SK-N-SH treated with all-trans-retinoic acid at 6 μM for 48 hours (cell line): ENCODE data around the gene LRRC4C.

Experiments used
- ARNTL ChIP-seq: fragments of 450-650 bp; formaldehyde crosslinking; IDR thresholded peaks from 2 replicates; pipeline ENCODE4 v1.5.0; 2020; ENCODE audit warnings: low read depth, mild to moderate bottlenecking, moderate library complexity, borderline replicate concordance
- BACH2 ChIP-seq: fragments of 250-450 bp; sonication (Bioruptor Pico); IDR thresholded peaks from 2 replicates; pipeline ENCODE4 v1.9.0; 2021; ENCODE audit warnings: mild to moderate bottlenecking, borderline replicate concordance
- CSDC2 ChIP-seq: fragments of 250-450 bp; sonication (Bioruptor Pico); IDR thresholded peaks from 2 replicates; pipeline ENCODE4 v1.5.0; 2020; ENCODE audit warnings: mild to moderate bottlenecking, moderate library complexity
- OSR1 ChIP-seq: fragments of 250-450 bp; sonication (Bioruptor Pico); IDR thresholded peaks from 2 replicates; pipeline ENCODE4 v1.8.0; 2022; ENCODE audit warnings: moderate library complexity, mild to moderate bottlenecking, inconsistent platforms
- PPARA ChIP-seq: fragments of 250-450 bp; sonication (Bioruptor Pico); IDR thresholded peaks from 2 replicates; pipeline ENCODE4 v1.5.0; 2020; ENCODE audit warnings: mild to moderate bottlenecking, borderline replicate concordance
- TSHZ2 ChIP-seq: fragments of 250-450 bp; sonication (Bioruptor Pico); IDR thresholded peaks from 2 replicates; pipeline ENCODE4 v1.5.0; 2020; ENCODE audit warnings: mild to moderate bottlenecking, moderate library complexity
- ZC3H10 ChIP-seq: fragments of 250-450 bp; sonication (Bioruptor Pico); IDR thresholded peaks from 2 replicates; pipeline ENCODE4 v1.5.1; 2021; ENCODE audit warnings: mild to moderate bottlenecking, moderate library complexity
- ZFP30 ChIP-seq: fragments of 450-650 bp; formaldehyde crosslinking; IDR thresholded peaks from 2 replicates; pipeline ENCODE4 v1.5.0; 2022; ENCODE audit warnings: mild to moderate bottlenecking, moderate library complexity
- TF ChIP-seq, protein P1 (sequence below): fragments of 250-450 bp; sonication (Bioruptor Pico); IDR thresholded peaks from 2 replicates; pipeline ENCODE4 v1.8.0; 2020; ENCODE audit warnings: mild to moderate bottlenecking, moderate library complexity, borderline replicate concordance
- TF ChIP-seq, protein P2 (sequence below): fragments of 250-450 bp; sonication (Bioruptor Pico); IDR thresholded peaks from 2 replicates; pipeline ENCODE4 v1.5.1; 2021; ENCODE audit warnings: mild to moderate bottlenecking, moderate library complexity

GRCh38 chr11:40686765-40687164, 772.7 kb downstream of the LRRC4C start:
- TF ChIP-seq ZFP30 (CRISPR knock-in tag) = no peak
- TF ChIP-seq, protein P1, sequence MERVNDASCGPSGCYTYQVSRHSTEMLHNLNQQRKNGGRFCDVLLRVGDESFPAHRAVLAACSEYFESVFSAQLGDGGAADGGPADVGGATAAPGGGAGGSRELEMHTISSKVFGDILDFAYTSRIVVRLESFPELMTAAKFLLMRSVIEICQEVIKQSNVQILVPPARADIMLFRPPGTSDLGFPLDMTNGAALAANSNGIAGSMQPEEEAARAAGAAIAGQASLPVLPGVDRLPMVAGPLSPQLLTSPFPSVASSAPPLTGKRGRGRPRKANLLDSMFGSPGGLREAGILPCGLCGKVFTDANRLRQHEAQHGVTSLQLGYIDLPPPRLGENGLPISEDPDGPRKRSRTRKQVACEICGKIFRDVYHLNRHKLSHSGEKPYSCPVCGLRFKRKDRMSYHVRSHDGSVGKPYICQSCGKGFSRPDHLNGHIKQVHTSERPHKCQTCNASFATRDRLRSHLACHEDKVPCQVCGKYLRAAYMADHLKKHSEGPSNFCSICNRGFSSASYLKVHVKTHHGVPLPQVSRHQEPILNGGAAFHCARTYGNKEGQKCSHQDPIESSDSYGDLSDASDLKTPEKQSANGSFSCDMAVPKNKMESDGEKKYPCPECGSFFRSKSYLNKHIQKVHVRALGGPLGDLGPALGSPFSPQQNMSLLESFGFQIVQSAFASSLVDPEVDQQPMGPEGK (CRISPR knock-in tag) = no peak
- TF ChIP-seq, protein P2, sequence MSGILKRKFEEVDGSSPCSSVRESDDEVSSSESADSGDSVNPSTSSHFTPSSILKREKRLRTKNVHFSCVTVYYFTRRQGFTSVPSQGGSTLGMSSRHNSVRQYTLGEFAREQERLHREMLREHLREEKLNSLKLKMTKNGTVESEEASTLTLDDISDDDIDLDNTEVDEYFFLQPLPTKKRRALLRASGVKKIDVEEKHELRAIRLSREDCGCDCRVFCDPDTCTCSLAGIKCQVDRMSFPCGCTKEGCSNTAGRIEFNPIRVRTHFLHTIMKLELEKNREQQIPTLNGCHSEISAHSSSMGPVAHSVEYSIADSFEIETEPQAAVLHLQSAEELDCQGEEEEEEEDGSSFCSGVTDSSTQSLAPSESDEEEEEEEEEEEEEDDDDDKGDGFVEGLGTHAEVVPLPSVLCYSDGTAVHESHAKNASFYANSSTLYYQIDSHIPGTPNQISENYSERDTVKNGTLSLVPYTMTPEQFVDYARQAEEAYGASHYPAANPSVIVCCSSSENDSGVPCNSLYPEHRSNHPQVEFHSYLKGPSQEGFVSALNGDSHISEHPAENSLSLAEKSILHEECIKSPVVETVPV (CRISPR knock-in tag) = no peak
- TF ChIP-seq OSR1 (CRISPR knock-in tag) = no peak
- TF ChIP-seq ZC3H10 (CRISPR knock-in tag) = no peak
- no peak for TF ChIP-seq ARNTL (CRISPR knock-in tag)
- no peak for TF ChIP-seq CSDC2 (CRISPR knock-in tag)
- TF ChIP-seq PPARA = no peak
- no peak for TF ChIP-seq TSHZ2 (CRISPR knock-in tag)
- TF ChIP-seq BACH2 (CRISPR knock-in tag) = no peak
